SK-N-MC (cell line): ENCODE results near the gene ADD3.

Experiments used
- EZH2 ChIP-seq: fragments of 200-600 bp; sonication (generic); IDR thresholded peaks from one replicate; pipeline ENCODE4 v1.6.1; 2017; ENCODE audit warnings: antibody characterized with exemption
- POLR2AphosphoS5 ChIP-seq: IDR thresholded peaks from 2 replicates; pipeline ENCODE4 v1.6.1; 2012; ENCODE audit warnings: mild to moderate bottlenecking, low read depth, low read length, borderline replicate concordance

- no peak for TF ChIP-seq EZH2
- no peak for TF ChIP-seq POLR2AphosphoS5
These were observed 102.6 kb downstream of the ADD3 start for GRCh38 chr10:110110338-110110737.
